Measurements from ENCODE around the gene POFUT2.

DNA sequence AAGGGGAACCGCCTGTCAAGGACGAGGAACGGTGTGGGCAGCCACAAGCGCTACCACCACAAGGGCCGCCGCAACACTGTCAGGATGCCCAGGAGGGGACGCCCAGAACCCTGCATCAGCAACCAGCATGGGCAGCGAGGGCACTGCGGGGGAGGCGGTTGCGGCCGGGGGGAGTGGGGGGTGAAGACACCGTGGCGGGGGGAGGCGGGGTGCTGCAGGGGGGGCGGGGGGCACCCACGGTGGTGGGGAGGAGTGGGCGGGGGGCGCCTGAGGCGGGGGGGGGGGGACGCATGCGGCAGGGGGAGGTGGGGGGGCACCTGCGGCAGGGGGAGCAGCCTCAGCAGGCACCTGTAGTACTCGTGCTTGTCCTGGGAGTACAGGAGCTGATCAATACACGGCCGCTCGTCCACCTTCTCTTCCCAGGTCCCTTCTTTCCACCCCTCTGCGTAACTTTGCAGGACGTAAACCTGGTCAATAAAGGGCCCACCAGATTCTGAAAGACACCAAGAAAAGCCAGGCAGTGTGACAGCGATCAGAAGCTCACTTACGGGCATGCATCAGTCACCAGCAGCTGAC is 4.6 kb downstream of the POFUT2 start:
- TF ChIP-seq, protein P1, sequence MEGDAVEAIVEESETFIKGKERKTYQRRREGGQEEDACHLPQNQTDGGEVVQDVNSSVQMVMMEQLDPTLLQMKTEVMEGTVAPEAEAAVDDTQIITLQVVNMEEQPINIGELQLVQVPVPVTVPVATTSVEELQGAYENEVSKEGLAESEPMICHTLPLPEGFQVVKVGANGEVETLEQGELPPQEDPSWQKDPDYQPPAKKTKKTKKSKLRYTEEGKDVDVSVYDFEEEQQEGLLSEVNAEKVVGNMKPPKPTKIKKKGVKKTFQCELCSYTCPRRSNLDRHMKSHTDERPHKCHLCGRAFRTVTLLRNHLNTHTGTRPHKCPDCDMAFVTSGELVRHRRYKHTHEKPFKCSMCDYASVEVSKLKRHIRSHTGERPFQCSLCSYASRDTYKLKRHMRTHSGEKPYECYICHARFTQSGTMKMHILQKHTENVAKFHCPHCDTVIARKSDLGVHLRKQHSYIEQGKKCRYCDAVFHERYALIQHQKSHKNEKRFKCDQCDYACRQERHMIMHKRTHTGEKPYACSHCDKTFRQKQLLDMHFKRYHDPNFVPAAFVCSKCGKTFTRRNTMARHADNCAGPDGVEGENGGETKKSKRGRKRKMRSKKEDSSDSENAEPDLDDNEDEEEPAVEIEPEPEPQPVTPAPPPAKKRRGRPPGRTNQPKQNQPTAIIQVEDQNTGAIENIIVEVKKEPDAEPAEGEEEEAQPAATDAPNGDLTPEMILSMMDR (IDR thresholded peaks at IDR 0.05; ENCODE audit: poor library complexity, severe bottlenecking): no peak
- TF ChIP-seq POLR2AphosphoS5 (IDR thresholded peaks at IDR 0.05): no peak
